ENCODE data around the gene TDO2. TPM values are rescaled to one million over a fixed set of nuclear protein-coding genes. Genes with fewer than 3 reads are reported as not detected.
A peak's percentile ranks its signal among the peaks of the same experiment; 100 is the strongest.

Gene TDO2
- total RNA-seq, 2 donors from 2014 or later = 0.09 to 4.8 TPM

DNA sequence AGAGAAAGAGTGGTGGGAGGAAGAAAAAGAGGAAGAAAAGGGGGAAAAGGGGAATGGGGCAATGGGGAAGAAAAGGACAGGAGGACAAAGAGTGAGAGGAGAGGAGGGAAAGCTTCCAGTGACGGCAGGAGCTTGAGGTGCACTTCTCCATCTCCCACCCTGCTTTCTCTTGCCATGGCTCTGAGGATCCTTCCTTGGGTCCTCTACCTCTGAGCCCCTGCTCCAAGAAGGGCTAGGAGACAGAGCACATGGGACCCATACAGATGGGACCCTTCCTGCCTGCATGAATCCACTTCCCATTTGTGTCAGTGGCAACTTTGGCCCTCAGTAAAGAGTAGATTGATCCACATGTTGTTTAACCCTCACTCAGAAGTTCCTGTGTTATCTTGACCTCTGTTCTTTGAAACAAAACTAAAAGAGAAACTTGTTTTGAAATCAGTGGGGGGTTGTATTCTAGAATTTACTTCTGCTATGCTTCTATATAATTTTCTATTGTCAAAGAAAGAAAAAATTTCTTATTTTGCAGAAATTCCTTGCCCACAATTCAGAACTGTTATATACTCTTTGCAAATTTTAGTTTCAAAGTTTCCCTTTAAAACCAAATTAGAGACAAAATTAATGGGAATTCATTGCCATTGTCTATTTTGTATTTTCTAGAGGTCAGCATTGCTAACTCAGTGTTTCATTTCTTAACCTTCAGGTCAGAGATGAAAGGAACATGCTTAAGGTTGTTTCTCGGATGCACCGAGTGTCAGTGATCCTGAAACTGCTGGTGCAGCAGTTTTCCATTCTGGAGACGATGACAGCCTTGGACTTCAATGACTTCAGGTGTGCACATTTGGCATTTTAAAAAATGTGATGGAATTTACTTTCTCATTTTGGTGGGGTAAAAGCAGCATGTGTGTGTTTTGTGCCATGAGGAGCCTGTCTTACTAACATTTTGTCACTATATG is 5.0 kb downstream of the TDO2 start:
- intact Hi-C loops (cut with DNase I) = no loop called here
- no peak overlapping the region for H3K4me3 ChIP-seq
- no peaks in the 10 kb centered on the region for H3K4me1 ChIP-seq (replicated peaks)
- H3K27ac ChIP-seq = no peak overlapping the region
- no peaks in the 10 kb centered on the region for H3K27me3 ChIP-seq (replicated peaks; ENCODE audit: insufficient read depth)
- DNase-seq (ENCODE audit: low spot score) = no peak
- WGBS = 93% methylated on average over 4 of the region's 4 CpGs
- H3K36me3 ChIP-seq = no peaks in the 10 kb centered on the region
- H3K9me3 ChIP-seq = no peaks in the 10 kb centered on the region
- TF ChIP-seq POLR2A (IDR thresholded peaks at IDR 0.05) (no peak), POLR2AphosphoS5 (IDR thresholded peaks at IDR 0.05) (no peak)
- TF ChIP-seq, protein P1, sequence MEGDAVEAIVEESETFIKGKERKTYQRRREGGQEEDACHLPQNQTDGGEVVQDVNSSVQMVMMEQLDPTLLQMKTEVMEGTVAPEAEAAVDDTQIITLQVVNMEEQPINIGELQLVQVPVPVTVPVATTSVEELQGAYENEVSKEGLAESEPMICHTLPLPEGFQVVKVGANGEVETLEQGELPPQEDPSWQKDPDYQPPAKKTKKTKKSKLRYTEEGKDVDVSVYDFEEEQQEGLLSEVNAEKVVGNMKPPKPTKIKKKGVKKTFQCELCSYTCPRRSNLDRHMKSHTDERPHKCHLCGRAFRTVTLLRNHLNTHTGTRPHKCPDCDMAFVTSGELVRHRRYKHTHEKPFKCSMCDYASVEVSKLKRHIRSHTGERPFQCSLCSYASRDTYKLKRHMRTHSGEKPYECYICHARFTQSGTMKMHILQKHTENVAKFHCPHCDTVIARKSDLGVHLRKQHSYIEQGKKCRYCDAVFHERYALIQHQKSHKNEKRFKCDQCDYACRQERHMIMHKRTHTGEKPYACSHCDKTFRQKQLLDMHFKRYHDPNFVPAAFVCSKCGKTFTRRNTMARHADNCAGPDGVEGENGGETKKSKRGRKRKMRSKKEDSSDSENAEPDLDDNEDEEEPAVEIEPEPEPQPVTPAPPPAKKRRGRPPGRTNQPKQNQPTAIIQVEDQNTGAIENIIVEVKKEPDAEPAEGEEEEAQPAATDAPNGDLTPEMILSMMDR (IDR thresholded peaks at IDR 0.05) = no peak

DNA sequence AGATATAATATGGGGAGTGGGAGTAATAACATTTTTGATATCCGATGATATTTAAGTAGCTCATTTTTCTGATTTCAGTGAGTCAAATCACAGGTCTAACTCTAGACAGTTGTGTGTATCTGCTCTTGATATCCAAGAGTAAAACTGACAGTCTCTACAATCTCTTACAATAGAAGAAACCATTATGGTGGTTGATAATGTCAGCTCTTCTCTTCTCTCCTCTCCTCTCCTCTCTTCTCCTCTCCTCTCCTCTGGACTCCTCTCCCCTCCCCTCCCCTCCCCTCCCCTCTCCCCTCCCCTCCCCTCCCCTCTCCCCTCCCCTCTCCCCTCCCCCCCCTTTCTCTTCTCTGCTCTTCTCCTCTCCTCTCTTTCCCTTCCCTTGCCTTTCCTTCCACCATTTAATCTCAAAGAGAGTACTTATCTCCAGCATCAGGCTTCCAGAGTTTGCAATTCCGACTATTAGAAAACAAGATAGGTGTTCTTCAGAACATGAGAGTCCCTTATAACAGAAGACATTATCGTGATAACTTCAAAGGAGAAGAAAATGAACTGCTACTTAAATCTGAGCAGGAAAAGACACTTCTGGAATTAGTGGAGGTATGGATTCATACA is 6.2 kb downstream of the TDO2 start:
- Histone ChIP-seq H3K36me3 (no peaks in the 10 kb centered on the region), H3K27me3 (replicated peaks; ENCODE audit: insufficient read depth) (no peaks in the 10 kb centered on the region), H3K4me1 (replicated peaks) (no peaks in the 10 kb centered on the region), H3K9me3 (no peaks in the 10 kb centered on the region), H3K4me3 (no peak overlapping the region), H3K27ac (no peak overlapping the region)
- WGBS = 95% methylated on average over 3 of the region's 3 CpGs
- intact Hi-C loops (cut with DNase I) = no loop called here
- TF ChIP-seq POLR2AphosphoS5 (IDR thresholded peaks at IDR 0.05) (no peak), POLR2A (IDR thresholded peaks at IDR 0.05) (no peak)
- TF ChIP-seq, protein P1 (IDR thresholded peaks at IDR 0.05) = no peak
- no peak for DNase-seq (ENCODE audit: low spot score)

DNA sequence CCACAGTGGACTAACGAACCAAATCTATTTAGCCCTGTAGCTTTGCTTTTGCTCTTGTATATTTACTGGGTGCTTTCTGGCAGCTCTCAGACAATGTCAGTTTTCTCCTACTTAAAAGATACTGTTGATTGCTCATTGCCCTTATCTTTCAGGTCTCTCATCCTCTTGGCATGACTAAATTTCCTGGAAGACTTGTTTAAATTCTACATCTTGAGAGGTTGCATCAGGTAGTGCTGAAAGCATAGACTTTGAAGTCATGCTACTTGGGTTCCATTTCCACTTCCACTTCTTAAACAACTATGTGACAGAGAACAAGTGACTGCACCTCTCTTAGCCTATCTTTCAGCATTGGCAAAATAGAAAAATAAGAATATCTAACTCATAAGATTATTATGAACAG is 8.4 kb downstream of the TDO2 start:
- no peaks in the 10 kb centered on the region for H3K27me3 ChIP-seq (replicated peaks; ENCODE audit: insufficient read depth)
- intact Hi-C loops (cut with DNase I) = no loop called here
- 88% methylated on average over 1 of the region's 1 CpG for WGBS
- no peaks in the 10 kb centered on the region for H3K9me3 ChIP-seq
- no peak overlapping the region for H3K27ac ChIP-seq
- TF ChIP-seq POLR2AphosphoS5 (IDR thresholded peaks at IDR 0.05) = no peak
- TF ChIP-seq, protein P1 (IDR thresholded peaks at IDR 0.05) = no peak
- TF ChIP-seq POLR2A (IDR thresholded peaks at IDR 0.05) = no peak
- H3K4me1 ChIP-seq (replicated peaks) = no peaks in the 10 kb centered on the region
- no peak overlapping the region for H3K4me3 ChIP-seq
- no peaks in the 10 kb centered on the region for H3K36me3 ChIP-seq
- no peak for DNase-seq (ENCODE audit: low spot score)

DNA sequence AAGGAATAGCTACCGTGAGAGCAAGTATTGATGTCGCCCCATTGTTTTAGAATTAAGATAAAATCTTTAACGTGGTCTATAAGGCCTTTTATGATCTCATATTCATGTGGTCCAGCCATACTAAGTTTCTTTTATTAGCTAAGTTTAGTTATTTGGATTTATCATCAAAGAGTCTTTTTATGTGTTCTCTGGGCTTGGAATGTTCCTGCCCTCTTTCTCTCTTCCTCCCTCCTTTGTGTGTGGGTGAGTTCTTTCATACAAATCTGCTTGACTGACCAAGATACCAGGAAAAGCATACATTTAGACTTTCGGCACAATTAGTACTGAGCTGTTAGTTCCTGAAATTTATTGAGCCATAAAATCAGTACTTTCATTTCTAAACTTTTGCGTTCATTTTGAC is 11.3 kb downstream of the TDO2 start:
- DNase-seq (ENCODE audit: low spot score) = no peak
- no peak overlapping the region for H3K4me3 ChIP-seq
- H3K27ac ChIP-seq = no peak overlapping the region
- H3K36me3 ChIP-seq = no peaks in the 10 kb centered on the region
- no peaks in the 10 kb centered on the region for H3K27me3 ChIP-seq (replicated peaks; ENCODE audit: insufficient read depth)
- no peaks in the 10 kb centered on the region for H3K4me1 ChIP-seq (replicated peaks)
- WGBS = 8% methylated on average over 5 of the region's 5 CpGs
- TF ChIP-seq POLR2AphosphoS5 (IDR thresholded peaks at IDR 0.05) (peak; percentile 52), POLR2A (IDR thresholded peaks at IDR 0.05) (no peak)
- intact Hi-C loops (cut with DNase I) = no loop called here
- H3K9me3 ChIP-seq = no peaks in the 10 kb centered on the region

DNA sequence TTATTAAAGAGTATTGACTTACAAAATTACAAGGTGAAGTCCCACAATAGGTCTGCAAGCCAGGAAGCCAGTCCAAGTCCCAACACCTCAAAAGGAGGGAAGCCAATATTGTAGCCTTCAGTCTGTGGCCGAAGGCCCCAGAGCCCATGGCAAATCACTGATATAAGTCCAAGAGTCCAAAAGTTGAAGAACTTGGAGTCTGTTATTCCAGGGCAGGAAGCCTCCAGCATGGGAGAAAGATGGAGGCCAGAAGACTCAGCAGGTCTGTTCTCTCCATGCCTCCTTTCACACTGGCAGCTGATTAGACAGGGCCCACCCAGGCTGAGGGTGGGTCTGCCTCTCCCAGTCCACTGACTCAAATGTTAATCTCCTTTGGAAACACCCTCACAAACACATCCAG is 18.1 kb downstream of the TDO2 start:
- 89% methylated on average over 1 of the region's 1 CpG for whole genome bisulfite sequencing
- Histone ChIP-seq H3K27me3 (replicated peaks; ENCODE audit: insufficient read depth) (no peaks in the 10 kb centered on the region), H3K9me3 (no peaks in the 10 kb centered on the region), H3K4me1 (replicated peaks) (no peaks in the 10 kb centered on the region), H3K27ac (no peak overlapping the region), H3K4me3 (no peak overlapping the region), H3K36me3 (no peaks in the 10 kb centered on the region)
- intact Hi-C loops (cut with DNase I) = no loop called here
- TF ChIP-seq POLR2A (IDR thresholded peaks at IDR 0.05) (no peak), POLR2AphosphoS5 (IDR thresholded peaks at IDR 0.05) (no peak)
- TF ChIP-seq, protein P1 (IDR thresholded peaks at IDR 0.05) = no peak
- no peak for DNase-seq (ENCODE audit: low spot score)

Data from prostate gland (tissue), 2 donors.